ENCODE measurements around the gene C1orf21.

DNA sequence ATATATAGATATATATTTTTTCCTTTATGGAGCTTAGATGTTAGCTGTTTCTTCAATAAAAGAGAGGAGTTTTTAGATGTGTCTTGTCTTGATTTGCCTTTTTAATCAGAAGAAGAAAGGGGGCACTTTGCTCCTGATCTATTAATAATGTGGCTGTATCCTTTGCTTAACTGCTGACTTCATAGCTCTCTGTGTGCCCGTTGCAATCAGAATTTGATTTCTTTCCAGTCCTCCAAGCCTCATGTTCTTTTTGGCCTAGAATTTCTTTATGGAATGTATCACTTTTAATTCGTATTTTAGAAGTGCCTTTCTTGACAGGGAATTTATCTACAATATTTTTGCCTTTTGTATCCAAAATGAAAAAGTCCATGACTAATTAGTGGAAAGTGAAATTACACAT lies 85.3 kb downstream of the C1orf21 start:
- no peak for TF ChIP-seq CTCF (IDR thresholded peaks at IDR 0.05)
- no peak for TF ChIP-seq POLR2A (IDR thresholded peaks at IDR 0.05)
